ENCODE measurements around the gene VPS37D. TPM values are rescaled to one million over a fixed set of nuclear protein-coding genes. Genes with fewer than 3 reads are reported as not detected.
"Not testable (repeated sequence)": the region's sequence is repeated elsewhere in the genome, so short reads cannot be mapped to it uniquely, and the experiment has no call there.

Gene VPS37D, protein sequence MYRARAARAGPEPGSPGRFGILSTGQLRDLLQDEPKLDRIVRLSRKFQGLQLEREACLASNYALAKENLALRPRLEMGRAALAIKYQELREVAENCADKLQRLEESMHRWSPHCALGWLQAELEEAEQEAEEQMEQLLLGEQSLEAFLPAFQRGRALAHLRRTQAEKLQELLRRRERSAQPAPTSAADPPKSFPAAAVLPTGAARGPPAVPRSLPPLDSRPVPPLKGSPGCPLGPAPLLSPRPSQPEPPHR
- total RNA-seq (ENCODE audit: low replicate concordance) = 1.9 and 31.2 TPM in 2 replicates

DNA sequence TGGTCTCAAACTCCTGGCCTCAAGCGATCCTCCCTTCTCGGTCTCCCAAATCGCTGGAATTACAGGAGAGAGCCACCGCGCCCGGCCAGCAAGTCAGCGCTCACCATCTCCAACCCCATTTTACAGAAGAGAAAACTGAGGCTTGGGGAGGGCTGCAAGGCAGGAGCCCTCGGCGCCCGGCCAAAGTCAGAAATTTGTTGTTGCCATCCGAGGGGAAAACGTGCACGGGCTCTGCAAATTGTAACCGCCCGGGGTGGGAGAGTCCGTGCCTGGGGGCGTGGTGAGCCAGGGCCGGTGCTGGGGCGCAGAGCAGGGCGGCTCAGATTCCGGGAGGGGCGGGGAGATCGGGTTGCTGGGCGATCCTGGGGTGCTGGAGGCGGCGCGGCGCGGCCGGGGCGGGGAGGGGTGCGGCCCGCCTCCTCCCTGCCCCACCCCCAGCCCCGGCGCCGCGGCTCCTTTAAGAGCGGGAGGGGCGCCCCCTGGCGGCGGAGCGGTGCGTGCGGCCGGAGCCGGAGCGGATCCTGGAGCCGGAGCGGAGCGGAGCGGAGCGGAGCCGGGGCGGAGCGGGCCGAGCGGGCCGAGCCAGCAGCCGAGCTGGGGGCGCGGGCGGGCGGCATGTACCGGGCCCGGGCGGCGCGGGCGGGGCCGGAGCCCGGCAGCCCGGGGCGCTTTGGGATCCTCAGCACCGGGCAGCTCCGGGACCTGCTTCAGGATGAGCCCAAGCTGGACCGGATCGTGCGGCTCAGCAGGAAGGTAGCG, at the start of gene VPS37D:
VPS37D (plus strand) TSS at position 488 of the 759 bp plus-strand sequence; CDS start at position 616, 128 bp downstream.
- TF ChIP-seq, protein P1, sequence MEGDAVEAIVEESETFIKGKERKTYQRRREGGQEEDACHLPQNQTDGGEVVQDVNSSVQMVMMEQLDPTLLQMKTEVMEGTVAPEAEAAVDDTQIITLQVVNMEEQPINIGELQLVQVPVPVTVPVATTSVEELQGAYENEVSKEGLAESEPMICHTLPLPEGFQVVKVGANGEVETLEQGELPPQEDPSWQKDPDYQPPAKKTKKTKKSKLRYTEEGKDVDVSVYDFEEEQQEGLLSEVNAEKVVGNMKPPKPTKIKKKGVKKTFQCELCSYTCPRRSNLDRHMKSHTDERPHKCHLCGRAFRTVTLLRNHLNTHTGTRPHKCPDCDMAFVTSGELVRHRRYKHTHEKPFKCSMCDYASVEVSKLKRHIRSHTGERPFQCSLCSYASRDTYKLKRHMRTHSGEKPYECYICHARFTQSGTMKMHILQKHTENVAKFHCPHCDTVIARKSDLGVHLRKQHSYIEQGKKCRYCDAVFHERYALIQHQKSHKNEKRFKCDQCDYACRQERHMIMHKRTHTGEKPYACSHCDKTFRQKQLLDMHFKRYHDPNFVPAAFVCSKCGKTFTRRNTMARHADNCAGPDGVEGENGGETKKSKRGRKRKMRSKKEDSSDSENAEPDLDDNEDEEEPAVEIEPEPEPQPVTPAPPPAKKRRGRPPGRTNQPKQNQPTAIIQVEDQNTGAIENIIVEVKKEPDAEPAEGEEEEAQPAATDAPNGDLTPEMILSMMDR (IDR thresholded peaks at IDR 0.05; ENCODE audit: insufficient read depth, low read length) = peak; percentile 78
- peak within 1 kb of the TSS; percentile 77 for H3K4me3 ChIP-seq (ENCODE audit: low read depth, low read length)
- DNase-seq (ENCODE audit: low read depth) = peak; percentile 81

DNA sequence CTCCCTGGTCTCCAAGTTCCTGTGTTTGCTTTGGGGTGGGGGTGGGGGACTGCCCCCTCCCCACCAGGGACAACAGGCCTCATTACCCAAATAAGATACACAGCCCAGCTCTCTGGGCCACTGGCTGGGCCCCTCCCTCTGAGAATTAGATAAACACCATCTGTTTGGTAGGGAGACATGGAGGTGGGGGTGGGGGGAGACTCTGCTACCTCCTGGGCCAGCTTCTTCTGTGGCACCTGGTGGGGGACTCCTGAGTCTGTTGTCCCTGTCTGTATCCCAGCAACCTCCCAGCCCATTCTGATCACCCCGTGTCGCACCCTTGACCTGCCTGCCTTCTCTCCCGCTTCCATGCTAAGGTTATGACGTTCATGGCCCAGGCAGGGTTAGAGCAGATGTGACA, 49.1 kb upstream of the VPS37D start:
- no peak for DNase-seq (ENCODE audit: low read depth)
- TF ChIP-seq, protein P1 (IDR thresholded peaks at IDR 0.05; ENCODE audit: insufficient read depth, low read length) = no peak
- no peak overlapping the region for H3K4me3 ChIP-seq (ENCODE audit: low read depth, low read length)

DNA sequence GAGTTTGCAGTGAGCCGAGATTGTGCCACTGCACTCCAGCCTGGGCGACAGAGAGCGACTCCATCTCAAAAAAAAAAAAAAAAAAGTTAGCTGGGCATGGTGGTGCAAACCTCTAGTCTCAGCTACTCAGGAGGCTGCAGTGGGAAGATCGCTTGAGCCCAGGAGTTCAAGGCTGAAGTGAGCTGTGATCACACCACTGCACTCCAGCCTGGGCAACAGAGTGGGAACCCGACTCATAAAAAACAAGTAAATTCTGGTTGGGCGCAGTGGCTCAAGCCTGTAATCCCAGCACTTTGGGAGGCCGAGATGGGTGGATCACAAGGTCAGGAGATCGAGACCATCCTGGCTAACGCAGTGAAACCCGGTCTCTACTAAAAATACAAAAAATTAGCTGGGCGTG, 48.2 kb upstream of the VPS37D start:
- H3K4me3 ChIP-seq (ENCODE audit: low read depth, low read length); DNase-seq (ENCODE audit: low read depth): not testable (repeated sequence)

DNA sequence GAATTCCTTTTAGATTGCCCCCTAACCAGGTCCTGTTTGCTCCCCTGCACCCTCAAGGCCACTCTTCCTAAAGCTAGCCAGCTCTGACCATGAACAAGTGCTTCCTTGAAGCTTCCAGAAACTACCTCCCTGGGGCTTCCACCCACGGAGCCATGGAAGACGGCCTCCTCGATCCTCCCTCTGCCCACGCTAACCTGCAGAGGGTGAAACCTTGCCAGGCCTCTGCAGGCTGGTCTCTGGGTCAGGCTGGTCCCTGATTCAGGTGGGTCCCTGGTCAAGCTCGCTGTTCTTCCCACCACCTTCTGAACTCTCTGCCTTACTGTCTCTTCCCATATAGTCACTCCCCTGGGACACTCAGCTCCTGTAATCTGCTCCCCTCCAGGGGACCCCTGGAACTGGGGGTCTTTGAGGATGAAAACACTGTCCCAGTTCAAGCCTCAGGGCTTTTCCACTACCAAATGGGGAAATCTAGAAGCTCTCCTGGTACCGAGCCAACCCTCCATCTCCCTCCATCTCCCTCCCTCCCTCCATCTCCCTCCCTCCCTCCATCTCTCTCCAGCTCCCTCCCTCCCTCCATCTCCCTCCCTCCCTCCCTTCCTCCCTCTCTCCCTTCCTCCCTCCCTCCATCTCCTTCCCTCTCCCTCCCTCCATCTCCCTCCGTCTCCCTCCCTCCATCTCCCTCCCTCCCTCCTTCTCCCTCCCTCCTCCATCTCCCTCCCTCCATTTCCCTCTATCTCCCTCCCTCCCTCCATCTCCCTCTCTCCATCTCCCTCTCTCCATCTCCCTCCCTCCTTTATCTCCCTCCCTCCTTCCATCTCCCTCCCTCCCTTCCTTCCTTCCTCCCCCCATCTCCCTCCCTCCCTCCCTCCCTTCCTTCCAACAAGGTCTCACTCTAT, 46.2 kb upstream of the VPS37D start:
- no peak overlapping the region for H3K4me3 ChIP-seq (ENCODE audit: low read depth, low read length)
- no peak for DNase-seq (ENCODE audit: low read depth)
- TF ChIP-seq, protein P1 (IDR thresholded peaks at IDR 0.05; ENCODE audit: insufficient read depth, low read length) = no peak

DNA sequence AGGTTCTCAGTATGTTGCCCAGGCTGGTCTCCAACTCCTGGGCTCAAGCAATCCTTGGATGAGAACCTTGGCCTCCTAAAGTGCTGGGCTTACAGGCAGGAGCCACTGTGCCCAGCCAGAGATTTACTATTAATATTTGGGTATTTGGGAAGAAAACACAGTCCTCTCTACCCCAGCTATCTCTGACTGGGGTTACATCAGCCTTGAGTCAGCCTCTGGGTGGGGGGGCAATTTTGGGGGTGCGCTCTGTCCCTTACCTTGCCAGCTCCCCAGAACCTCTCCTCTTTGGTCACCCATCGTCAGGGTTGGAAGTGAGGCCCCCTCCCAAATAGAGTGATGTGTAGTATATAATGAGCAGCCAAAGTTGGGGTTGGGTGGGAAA, 45.1 kb upstream of the VPS37D start:
- DNase-seq (ENCODE audit: low read depth) = peak; percentile 17
- TF ChIP-seq, protein P1 (IDR thresholded peaks at IDR 0.05; ENCODE audit: insufficient read depth, low read length) = no peak
- no peak overlapping the region for H3K4me3 ChIP-seq (ENCODE audit: low read depth, low read length)

DNA sequence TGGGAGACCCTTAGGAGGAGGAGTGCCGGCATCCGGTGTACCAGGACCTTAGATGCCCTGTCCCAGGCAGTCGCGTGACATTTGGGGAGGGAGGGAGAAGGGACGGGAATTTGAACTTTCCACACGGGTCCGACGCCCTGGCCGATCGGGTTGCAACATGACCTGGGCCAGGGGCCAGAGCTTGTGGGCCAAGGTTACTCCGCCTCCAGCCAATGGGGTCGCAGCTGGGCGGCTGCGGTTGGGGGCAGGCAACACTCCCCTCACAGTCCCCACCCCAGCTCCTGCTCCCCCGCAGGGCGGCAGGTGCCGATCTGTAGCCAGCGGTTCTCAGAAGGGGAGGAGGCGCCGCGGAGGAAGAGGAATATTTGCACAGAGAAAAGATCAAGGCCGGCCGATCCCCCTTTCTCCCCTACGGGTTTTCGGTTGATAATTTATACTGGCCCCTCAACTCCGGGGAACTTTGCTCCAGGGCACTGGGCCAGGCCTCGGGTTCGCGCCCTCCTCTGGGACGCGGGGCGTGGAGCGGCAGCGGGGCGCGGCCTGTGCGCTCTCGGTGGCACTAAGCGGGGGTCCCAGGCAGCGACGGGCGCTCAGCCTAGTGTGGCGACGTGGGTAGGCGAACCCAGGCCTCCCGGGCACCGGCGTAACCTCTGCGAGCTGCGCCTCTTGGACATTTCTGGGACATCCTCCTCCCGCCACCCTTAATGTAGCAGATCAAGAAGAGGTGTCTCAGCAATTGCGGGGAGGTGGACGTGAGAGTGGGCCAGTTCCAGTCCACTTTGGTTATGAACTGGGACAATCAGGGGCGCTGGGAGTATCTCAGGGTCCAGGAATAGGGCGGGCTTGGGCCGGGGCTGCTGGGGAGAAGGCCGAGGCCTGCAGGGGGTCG, 44.5 kb upstream of the VPS37D start:
- DNase-seq (ENCODE audit: low read depth) = peak; percentile 17
- TF ChIP-seq, protein P1 (IDR thresholded peaks at IDR 0.05; ENCODE audit: insufficient read depth, low read length) = no peak
- H3K4me3 ChIP-seq (ENCODE audit: low read depth, low read length) = no peak overlapping the region

Data from fibroblast of the aortic adventitia (primary cell).